Fibroblast of lung (primary cell): ENCODE results near the gene MFSD2A. TPM values are rescaled to one million over a fixed set of nuclear protein-coding genes. Genes with fewer than 3 reads are reported as not detected.
"Not testable (repeated sequence)": the region's sequence is repeated elsewhere in the genome, so short reads cannot be mapped to it uniquely, and the experiment has no call there.

ENCODE experiments used
- DNase-seq, 2 donors: peaks; one replicate each; pipeline versions ENCODE4 v3.0.0 to v3.0.0-alpha.2; 2010; ENCODE audit warnings: low read depth in 2 of 2
- H2AFZ ChIP-seq: 2 replicates; pipeline ENCODE4 v1.5.1; 2012; ENCODE audit warnings: low read length, control low read depth, inconsistent platforms
- H3K27ac ChIP-seq: 2 replicates; pipeline ENCODE4 v1.5.1; 2011; ENCODE audit warnings: low read length, control low read depth; ENCODE audit not compliant: insufficient read depth
- H3K27me3 ChIP-seq: 2 replicates; pipeline ENCODE4 v1.5.1; 2011; ENCODE audit warnings: mild to moderate bottlenecking, low read length; ENCODE audit not compliant: control insufficient read depth, insufficient read depth
- H3K36me3 ChIP-seq: 2 replicates; pipeline ENCODE4 v1.5.1; 2011; ENCODE audit warnings: low read length; ENCODE audit not compliant: control insufficient read depth, insufficient read depth
- H3K4me1 ChIP-seq: 2 replicates; pipeline ENCODE4 v1.5.1; 2011; ENCODE audit warnings: low read length; ENCODE audit not compliant: control insufficient read depth, insufficient read depth; ENCODE audit errors: extremely low read depth
- H3K4me2 ChIP-seq: 2 replicates; pipeline ENCODE4 v1.5.1; 2011; ENCODE audit warnings: low read length, control low read depth; ENCODE audit not compliant: insufficient read depth; ENCODE audit errors: extremely low read depth
- H3K4me3 ChIP-seq, 4 experiments: fragments of 200-600 bp in 1 of 4; sonication (generic) in 1 of 4; replicated peaks in 1 of 4; 2 replicates each; pipeline ENCODE4 v1.5.1; 2011 to 2016; ENCODE audit warnings: low read length in 4 of 4, low read depth in 3 of 4, mild to moderate bottlenecking in 3 of 4, control low read depth in 2 of 4, inconsistent platforms in 1 of 4, mixed read lengths in 1 of 4; ENCODE audit not compliant: insufficient read depth in 1 of 4; ENCODE audit errors: control extremely low read depth in 1 of 4
- H3K79me2 ChIP-seq: 2 replicates; pipeline ENCODE4 v1.5.1; 2012; ENCODE audit warnings: mild to moderate bottlenecking, low read length, inconsistent platforms; ENCODE audit not compliant: control insufficient read depth, insufficient read depth
- H3K9ac ChIP-seq: 2 replicates; pipeline ENCODE4 v1.5.1; 2011; ENCODE audit warnings: mild to moderate bottlenecking, low read length, control low read depth; ENCODE audit not compliant: insufficient read depth
- H3K9me3 ChIP-seq: 2 replicates; pipeline ENCODE4 v1.5.1; 2012; ENCODE audit warnings: low read depth, low read length; ENCODE audit not compliant: control insufficient read depth, insufficient read depth
- H4K20me1 ChIP-seq: 2 replicates; pipeline ENCODE4 v1.5.1; 2011; ENCODE audit warnings: low read length; ENCODE audit not compliant: control insufficient read depth, insufficient read depth; ENCODE audit errors: extremely low read depth
- EZH2 ChIP-seq: IDR thresholded peaks from 2 replicates; pipeline ENCODE4 v1.5.1; 2012; ENCODE audit warnings: low read length, control low read depth, mild to moderate bottlenecking; ENCODE audit errors: missing control alignments
- polyA plus RNA-seq, 2 donors: library from polyadenylated mRNA; depleted of rRNA in 1 of 2; stranded (reverse) in 1 of 2; unstranded in 1 of 2; fragments of >200 nt; gene quantifications; 2 replicates each; pipeline ENCODE4 v1.2.1, GENCODE V29; 2011 to 2012; ENCODE audit warnings: missing spikeins in 1 of 2
- total RNA-seq: library from RNA; depleted of rRNA; stranded (reverse); fragments of >200 nt; gene quantifications from 2 replicates; pipeline ENCODE4 v1.2.1, GENCODE V29; 2014
- TF ChIP-seq, protein P1 (sequence below), 2 donors: IDR thresholded peaks in 1 of 2; conservative IDR thresholded peaks in 1 of 2; 1 replicate in 1 of 2; 2 replicates in 1 of 2; pipeline ENCODE4 v1.5.1; 2011 to 2012; ENCODE audit warnings: low read length in 2 of 2, control low read depth in 1 of 2, inconsistent platforms in 1 of 2, low read depth in 1 of 2, mild to moderate bottlenecking in 1 of 2

MFSD2A gene
- total and polyA plus RNA-seq, 2 donors (not counting 1 experiment from before 2014, with no cell fraction given): 0.90 to 1.2 TPM

DNA sequence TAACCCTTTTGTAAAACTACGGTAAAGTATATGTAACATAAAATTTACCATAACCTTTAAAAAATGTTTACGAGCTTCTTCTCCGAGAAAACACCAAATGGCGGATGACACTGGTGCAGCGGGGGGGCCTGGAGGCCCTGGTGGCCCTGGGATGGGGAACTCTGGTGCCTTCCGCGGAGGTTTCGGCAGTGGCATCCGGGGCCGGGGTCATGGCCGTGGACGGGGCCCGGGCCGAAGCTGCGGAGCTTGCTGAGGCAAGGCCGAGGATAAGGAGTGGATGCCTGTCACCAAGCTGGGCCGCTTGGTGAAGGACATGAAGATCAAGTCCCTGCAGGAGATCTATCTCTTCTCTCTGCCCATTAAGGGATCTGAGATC lies 7.5 kb downstream of the MFSD2A start:
- no peaks in the 10 kb centered on the region for H3K36me3 ChIP-seq
- no peaks in the 10 kb centered on the region for H3K79me2 ChIP-seq
- no peak for DNase-seq
- TF ChIP-seq, protein P1, sequence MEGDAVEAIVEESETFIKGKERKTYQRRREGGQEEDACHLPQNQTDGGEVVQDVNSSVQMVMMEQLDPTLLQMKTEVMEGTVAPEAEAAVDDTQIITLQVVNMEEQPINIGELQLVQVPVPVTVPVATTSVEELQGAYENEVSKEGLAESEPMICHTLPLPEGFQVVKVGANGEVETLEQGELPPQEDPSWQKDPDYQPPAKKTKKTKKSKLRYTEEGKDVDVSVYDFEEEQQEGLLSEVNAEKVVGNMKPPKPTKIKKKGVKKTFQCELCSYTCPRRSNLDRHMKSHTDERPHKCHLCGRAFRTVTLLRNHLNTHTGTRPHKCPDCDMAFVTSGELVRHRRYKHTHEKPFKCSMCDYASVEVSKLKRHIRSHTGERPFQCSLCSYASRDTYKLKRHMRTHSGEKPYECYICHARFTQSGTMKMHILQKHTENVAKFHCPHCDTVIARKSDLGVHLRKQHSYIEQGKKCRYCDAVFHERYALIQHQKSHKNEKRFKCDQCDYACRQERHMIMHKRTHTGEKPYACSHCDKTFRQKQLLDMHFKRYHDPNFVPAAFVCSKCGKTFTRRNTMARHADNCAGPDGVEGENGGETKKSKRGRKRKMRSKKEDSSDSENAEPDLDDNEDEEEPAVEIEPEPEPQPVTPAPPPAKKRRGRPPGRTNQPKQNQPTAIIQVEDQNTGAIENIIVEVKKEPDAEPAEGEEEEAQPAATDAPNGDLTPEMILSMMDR (conservative IDR thresholded peaks at IDR 0.05 in 1 of 2, IDR thresholded peaks at IDR 0.05 in 1 of 2; ENCODE audit: low read depth in 1 of 2, low read length in 2 of 2): no peak
- TF ChIP-seq EZH2: no peak
- H3K4me3 ChIP-seq: no peak overlapping the region
- no peaks in the 10 kb centered on the region for H3K27me3 ChIP-seq
- H3K4me1 ChIP-seq: no peaks in the 10 kb centered on the region
- no peak overlapping the region for H3K27ac ChIP-seq
- no peak overlapping the region for H3K9ac ChIP-seq
- no peaks in the 10 kb centered on the region for H4K20me1 ChIP-seq
- no peak overlapping the region for H2AFZ ChIP-seq
- H3K9me3 ChIP-seq: no peaks in the 10 kb centered on the region
- H3K4me2 ChIP-seq: no peak overlapping the region

DNA sequence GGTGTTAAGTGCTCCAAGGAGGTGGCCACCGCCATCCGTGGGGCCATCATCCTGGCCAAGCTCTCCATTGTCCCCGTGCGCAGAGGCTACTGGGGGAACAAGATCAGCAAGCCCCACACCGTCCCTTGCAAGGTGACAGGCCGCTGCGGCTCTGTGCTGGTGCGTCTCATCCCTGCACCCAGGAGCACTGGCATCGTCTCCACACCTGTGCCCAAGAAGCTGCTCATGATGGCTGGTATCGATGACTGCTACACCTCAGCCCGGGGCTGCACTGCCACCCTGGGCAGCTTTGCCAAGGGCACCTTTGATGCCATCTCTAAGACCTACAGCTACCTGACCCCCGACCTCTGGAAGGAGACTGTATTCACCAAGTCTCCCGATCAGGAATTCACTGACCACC lies 8.0 kb downstream of the MFSD2A start:
- not testable (repeated sequence) for H3K27ac ChIP-seq, DNase-seq, H3K9ac ChIP-seq, H3K36me3 ChIP-seq, H2AFZ ChIP-seq, H4K20me1 ChIP-seq, H3K4me2 ChIP-seq, H3K4me3 ChIP-seq, H3K9me3 ChIP-seq, H3K27me3 ChIP-seq, H3K79me2 ChIP-seq, H3K4me1 ChIP-seq

DNA sequence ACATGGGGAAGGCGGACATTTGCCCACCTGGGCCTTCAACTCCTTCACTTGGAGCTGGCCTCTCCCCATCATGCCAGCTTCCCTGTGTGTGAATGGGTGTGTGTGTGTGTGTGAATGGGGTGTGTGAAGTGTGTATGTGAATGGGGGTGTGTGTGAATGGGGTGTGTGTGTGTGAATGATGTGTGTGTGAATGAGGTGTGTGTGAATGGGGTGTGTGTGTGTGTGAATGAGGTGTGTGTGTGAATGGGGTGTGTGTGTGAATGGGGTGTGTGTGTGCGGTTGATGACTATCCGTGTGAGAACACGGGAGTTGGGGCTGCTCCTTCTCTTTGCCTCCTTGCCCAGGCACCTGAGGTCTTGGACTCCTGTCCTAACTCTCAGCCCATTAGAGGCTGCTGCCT lies 9.6 kb downstream of the MFSD2A start:
- no peak overlapping the region for H3K4me3 ChIP-seq
- H3K79me2 ChIP-seq: no peaks in the 10 kb centered on the region

More for the DNA sequence above, 9.6 kb downstream of the MFSD2A start:
- H2AFZ ChIP-seq: no peak overlapping the region
- no peaks in the 10 kb centered on the region for H3K27me3 ChIP-seq
- TF ChIP-seq EZH2: no peak
- TF ChIP-seq, protein P1 (conservative IDR thresholded peaks at IDR 0.05 in 1 of 2, IDR thresholded peaks at IDR 0.05 in 1 of 2; ENCODE audit: low read depth in 1 of 2, low read length in 2 of 2): no peak
- no peaks in the 10 kb centered on the region for H3K9me3 ChIP-seq
- no peak overlapping the region for H3K4me2 ChIP-seq
- no peak overlapping the region for H3K9ac ChIP-seq
- no peaks in the 10 kb centered on the region for H3K4me1 ChIP-seq
- H4K20me1 ChIP-seq: no peaks in the 10 kb centered on the region
- H3K27ac ChIP-seq: no peak overlapping the region
- DNase-seq: no peak
- peaks cover 2% of the 10 kb centered on the region for H3K36me3 ChIP-seq
